GM18867 (cell line): ENCODE data around the gene GARNL3.

Source experiments
- ATAC-seq: cut with Tn5 transposase; IDR thresholded peaks from one replicate; pipeline ENCODE4 v1.9.1; 2021; ENCODE audit warnings: mild to moderate bottlenecking, moderate library complexity; ENCODE audit not compliant: unreplicated experiment

The GARNL3 gene

GRCh38 chr9:127382541-127382940, 118.0 kb downstream of the GARNL3 start:
- ATAC-seq = no peak

- ATAC-seq = no peak
Observed at GRCh38 chr9:127384016-127384730, 119.6 kb downstream of the GARNL3 start.

GRCh38 chr9:127384901-127385300, 120.3 kb downstream of the GARNL3 start:
- ATAC-seq = no peak

GRCh38 chr9:127386249-127386648, 121.7 kb downstream of the GARNL3 start:
- ATAC-seq = no peak

GRCh38 chr9:127386981-127387380, 122.4 kb downstream of the GARNL3 start:
- ATAC-seq = no peak

- ATAC-seq = no peak
Observed at GRCh38 chr9:127388037-127388855, 123.7 kb downstream of the GARNL3 start.

- ATAC-seq = no peak
Observed at GRCh38 chr9:127388856-127389238, 124.3 kb downstream of the GARNL3 start.

GRCh38 chr9:127389381-127390247, 125.0 kb downstream of the GARNL3 start:
- ATAC-seq = no peak

- ATAC-seq = no peak
Observed at GRCh38 chr9:127390248-127390545, 125.6 kb downstream of the GARNL3 start.

- no peak for ATAC-seq
Observed at GRCh38 chr9:127390563-127390962, 126.0 kb downstream of the GARNL3 start.

GRCh38 chr9:127392166-127392565, 127.6 kb downstream of the GARNL3 start:
- no peak for ATAC-seq

- no peak for ATAC-seq
Observed at GRCh38 chr9:127392976-127393375, 128.4 kb downstream of the GARNL3 start.

GRCh38 chr9:127393645-127394044, 129.1 kb downstream of the GARNL3 start:
- ATAC-seq = no peak

GRCh38 chr9:127395497-127396252, 131.1 kb downstream of the GARNL3 start:
- no peak for ATAC-seq

GRCh38 chr9:127396253-127396807, 131.8 kb downstream of the GARNL3 start:
- no peak for ATAC-seq

- ATAC-seq = peak; percentile 92
Observed at GRCh38 chr9:127396808-127397645, 132.5 kb downstream of the GARNL3 start, which contains the start of gene SLC2A8. TSS of gene SLC2A8 (plus strand) at chr9:127397169. CDS start at chr9:127397231, 62 bp downstream.

- ATAC-seq = no peak
Observed at GRCh38 chr9:127397646-127398274, 133.2 kb downstream of the GARNL3 start.

GRCh38 chr9:127398275-127398647, 133.7 kb downstream of the GARNL3 start:
- no peak for ATAC-seq
